ENCODE measurements around the gene ZDBF2. TPM values are rescaled to one million over a fixed set of nuclear protein-coding genes. Genes with fewer than 3 reads are reported as not detected.
"Not testable (repeated sequence)": the region's sequence is repeated elsewhere in the genome, so short reads cannot be mapped to it uniquely, and the experiment has no call there.

ZDBF2 gene
- 8.7 TPM for polyA plus RNA-seq (2013, experiment 1 of 2)
- polyA plus RNA-seq (2013, experiment 2 of 2), result 9.2 TPM

GRCh38 chr2:206274434-206275311 lies at the start of gene ZDBF2:
Gene ZDBF2, plus strand, starts transcription at chr2:206274663. Its CDS starts 7,187 bp downstream, at chr2:206281850.
- peak within 1 kb of the TSS; percentile 87 for H2BK120ac ChIP-seq (ENCODE audit: low read depth, low read length)
- peak within 1 kb of the TSS; percentile 37 for H2BK15ac ChIP-seq (ENCODE audit: low read length)
- H3K9me3 ChIP-seq (replicated peaks in 1 of 2; ENCODE audit: control insufficient read depth in 2 of 2, insufficient read depth in 1 of 2, low read depth in 1 of 2, low read length in 2 of 2), result no peaks in the 10 kb centered on the region
- H3K36me3 ChIP-seq (replicated peaks in 1 of 2; ENCODE audit: control insufficient read depth in 2 of 2, insufficient read depth in 2 of 2, low read length in 2 of 2), result no peaks in the 10 kb centered on the region
- H3K23ac ChIP-seq (ENCODE audit: low read depth, low read length, poor library complexity), result no peak within 1 kb of the TSS
- peak within 1 kb of the TSS; percentile 93 for H3K4me2 ChIP-seq (ENCODE audit: insufficient read depth, low read length, poor library complexity, severe bottlenecking)
- peak within 1 kb of the TSS; percentile 37 for H3K4ac ChIP-seq (ENCODE audit: low read length)
- H3K27ac ChIP-seq (replicated peaks; ENCODE audit: low read length), result peak within 1 kb of the TSS; percentile 87
- H2BK12ac ChIP-seq (ENCODE audit: low read length), result no peak within 1 kb of the TSS
- H3K27me3 ChIP-seq (ENCODE audit: control insufficient read depth in 3 of 3, insufficient read depth in 3 of 3, low read depth in 1 of 3, low read length in 3 of 3), result peaks cover 0 to 32% (median 5%) of the 10 kb centered on the region in 3 experiments
- WGBS, 2 donors (ENCODE audit: extremely low coverage in 2 of 2, insufficient read length in 2 of 2, insufficient replicate concordance in 1 of 2), result no CpG with 5 or more reads among the region's 104 CpGs
- peak within 1 kb of the TSS; percentile 98 for H3K9ac ChIP-seq (ENCODE audit: low read depth, low read length, poor library complexity)
- no peak within 1 kb of the TSS for H4K91ac ChIP-seq (ENCODE audit: low read depth, low read length, poor library complexity)
- H3K4me1 ChIP-seq (ENCODE audit: control insufficient read depth in 2 of 2, insufficient read depth in 1 of 2, low read depth in 1 of 2, low read length in 2 of 2), result peaks cover 0 to 4% of the 10 kb centered on the region in 2 donors
- H2AK5ac ChIP-seq (ENCODE audit: low read depth, low read length), result peak within 1 kb of the TSS; percentile 70
- peak within 1 kb of the TSS; percentile 68 to 95 for H3K4me3 ChIP-seq (ENCODE audit: low read length in 2 of 2)
- H4K8ac ChIP-seq (ENCODE audit: low read depth, low read length), result no peak within 1 kb of the TSS
- peak within 1 kb of the TSS; percentile 82 for H2BK5ac ChIP-seq (ENCODE audit: low read length)
- H2AFZ ChIP-seq (ENCODE audit: low read length), result peak within 1 kb of the TSS; percentile 98
- peaks cover 4% of the 10 kb centered on the region for H3K79me1 ChIP-seq (ENCODE audit: low read depth, low read length)
- DNase-seq (ENCODE audit: low spot score), result peak; percentile 79
- peak within 1 kb of the TSS; percentile 94 for H3K18ac ChIP-seq (ENCODE audit: low read length)
- H3K14ac ChIP-seq (ENCODE audit: low read length), result peak within 1 kb of the TSS; percentile 97

- no peaks in the 10 kb centered on the region for H3K36me3 ChIP-seq (replicated peaks in 1 of 2; ENCODE audit: control insufficient read depth in 2 of 2, insufficient read depth in 2 of 2, low read length in 2 of 2)
- WGBS, 2 donors (ENCODE audit: extremely low coverage in 2 of 2, insufficient read length in 2 of 2, insufficient replicate concordance in 1 of 2), result no CpG with 5 or more reads among the region's 5 CpGs
- no peak overlapping the region for H2BK5ac ChIP-seq (ENCODE audit: low read length)
- H3K9me3 ChIP-seq (replicated peaks in 1 of 2; ENCODE audit: control insufficient read depth in 2 of 2, insufficient read depth in 1 of 2, low read depth in 1 of 2, low read length in 2 of 2), result peaks cover 2 to 4% of the 10 kb centered on the region in 2 donors
- no peak overlapping the region for H2BK12ac ChIP-seq (ENCODE audit: low read length)
- H3K23ac ChIP-seq (ENCODE audit: low read depth, low read length, poor library complexity), result no peak overlapping the region
- no peak overlapping the region for H3K14ac ChIP-seq (ENCODE audit: low read length)
- no peak overlapping the region for H3K27ac ChIP-seq (replicated peaks; ENCODE audit: low read length)
- H3K79me1 ChIP-seq (ENCODE audit: low read depth, low read length), result no peaks in the 10 kb centered on the region
- no peak overlapping the region for H4K8ac ChIP-seq (ENCODE audit: low read depth, low read length)
- H4K91ac ChIP-seq (ENCODE audit: low read depth, low read length, poor library complexity), result no peak overlapping the region
- H3K4me3 ChIP-seq (ENCODE audit: low read length in 2 of 2), result no peak overlapping the region
- no peak overlapping the region for H2AFZ ChIP-seq (ENCODE audit: low read length)
- H3K27me3 ChIP-seq (ENCODE audit: control insufficient read depth in 3 of 3, insufficient read depth in 3 of 3, low read depth in 1 of 3, low read length in 3 of 3), result no peaks in the 10 kb centered on the region
- no peak overlapping the region for H3K9ac ChIP-seq (ENCODE audit: low read depth, low read length, poor library complexity)
- no peak overlapping the region for H2BK120ac ChIP-seq (ENCODE audit: low read depth, low read length)
- H3K4me1 ChIP-seq (ENCODE audit: control insufficient read depth in 2 of 2, insufficient read depth in 1 of 2, low read depth in 1 of 2, low read length in 2 of 2), result peaks cover 0 to 2% of the 10 kb centered on the region in 2 donors
- no peak overlapping the region for H3K18ac ChIP-seq (ENCODE audit: low read length)
- no peak overlapping the region for H3K4ac ChIP-seq (ENCODE audit: low read length)
- no peak for DNase-seq (ENCODE audit: low spot score)
- no peak overlapping the region for H2BK15ac ChIP-seq (ENCODE audit: low read length)
- H3K4me2 ChIP-seq (ENCODE audit: insufficient read depth, low read length, poor library complexity, severe bottlenecking), result no peak overlapping the region
- H2AK5ac ChIP-seq (ENCODE audit: low read depth, low read length), result no peak overlapping the region
These were observed 48.8 kb upstream of the ZDBF2 start for GRCh38 chr2:206225435-206226232.

DNA sequence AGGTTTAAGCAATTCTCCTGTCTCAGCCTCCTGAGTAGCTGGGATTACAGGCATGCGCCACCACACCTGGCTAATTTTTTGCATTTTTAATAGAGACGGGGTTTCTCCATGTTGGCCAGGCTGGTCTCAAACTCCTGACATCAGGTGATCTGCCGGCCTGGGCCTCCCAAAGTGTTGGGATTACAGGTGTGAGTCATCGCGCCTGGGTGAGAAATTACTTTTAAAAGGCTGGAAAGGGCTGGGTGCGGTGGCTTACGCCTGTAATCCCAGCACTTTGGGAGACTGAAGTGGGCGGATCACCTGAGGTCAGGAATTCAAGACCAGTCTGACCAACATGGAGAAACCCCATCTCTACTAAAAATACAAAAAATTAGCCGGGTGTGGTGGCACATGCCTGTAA lies 45.8 kb upstream of the ZDBF2 start:
- not testable (repeated sequence) for H2AK5ac ChIP-seq (ENCODE audit: low read depth, low read length); H3K79me1 ChIP-seq (ENCODE audit: low read depth, low read length); H3K36me3 ChIP-seq (replicated peaks in 1 of 2; ENCODE audit: control insufficient read depth in 2 of 2, insufficient read depth in 2 of 2, low read length in 2 of 2); H2AFZ ChIP-seq (ENCODE audit: low read length); H3K27ac ChIP-seq (replicated peaks; ENCODE audit: low read length); H3K9ac ChIP-seq (ENCODE audit: low read depth, low read length, poor library complexity); H3K4ac ChIP-seq (ENCODE audit: low read length); H2BK120ac ChIP-seq (ENCODE audit: low read depth, low read length); H3K4me3 ChIP-seq (ENCODE audit: low read length in 2 of 2); H2BK15ac ChIP-seq (ENCODE audit: low read length); H4K8ac ChIP-seq (ENCODE audit: low read depth, low read length); H3K9me3 ChIP-seq (replicated peaks in 1 of 2; ENCODE audit: control insufficient read depth in 2 of 2, insufficient read depth in 1 of 2, low read depth in 1 of 2, low read length in 2 of 2); H2BK12ac ChIP-seq (ENCODE audit: low read length); H3K4me2 ChIP-seq (ENCODE audit: insufficient read depth, low read length, poor library complexity, severe bottlenecking); H2BK5ac ChIP-seq (ENCODE audit: low read length); H4K91ac ChIP-seq (ENCODE audit: low read depth, low read length, poor library complexity); H3K23ac ChIP-seq (ENCODE audit: low read depth, low read length, poor library complexity); H3K18ac ChIP-seq (ENCODE audit: low read length); H3K27me3 ChIP-seq (ENCODE audit: control insufficient read depth in 3 of 3, insufficient read depth in 3 of 3, low read depth in 1 of 3, low read length in 3 of 3); DNase-seq (ENCODE audit: low spot score); H3K14ac ChIP-seq (ENCODE audit: low read length)
- H3K4me1 ChIP-seq (ENCODE audit: control insufficient read depth in 2 of 2, insufficient read depth in 1 of 2, low read depth in 1 of 2, low read length in 2 of 2), result peaks cover 4 to 12% of the 10 kb centered on the region in 2 donors
- WGBS, 2 donors (ENCODE audit: extremely low coverage in 2 of 2, insufficient read length in 2 of 2, insufficient replicate concordance in 1 of 2), result no CpG with 5 or more reads among the region's 9 CpGs

GRCh38 chr2:206229642-206230041 lies 44.8 kb upstream of the ZDBF2 start:
- Histone ChIP-seq H2BK12ac (ENCODE audit: low read length) (no peak overlapping the region), H2AFZ (ENCODE audit: low read length) (no peak overlapping the region), H3K27ac (replicated peaks; ENCODE audit: low read length) (peak overlapping the region; percentile 58), H3K4me2 (ENCODE audit: insufficient read depth, low read length, poor library complexity, severe bottlenecking) (no peak overlapping the region), H3K27me3 (ENCODE audit: control insufficient read depth in 3 of 3, insufficient read depth in 3 of 3, low read depth in 1 of 3, low read length in 3 of 3) (no peaks in the 10 kb centered on the region), H3K4ac (ENCODE audit: low read length) (no peak overlapping the region), H2BK120ac (ENCODE audit: low read depth, low read length) (no peak overlapping the region), H3K79me1 (ENCODE audit: low read depth, low read length) (no peaks in the 10 kb centered on the region), H3K9me3 (replicated peaks in 1 of 2; ENCODE audit: control insufficient read depth in 2 of 2, insufficient read depth in 1 of 2, low read depth in 1 of 2, low read length in 2 of 2) (no peaks in the 10 kb centered on the region), H2AK5ac (ENCODE audit: low read depth, low read length) (no peak overlapping the region), H3K9ac (ENCODE audit: low read depth, low read length, poor library complexity) (no peak overlapping the region), H3K23ac (ENCODE audit: low read depth, low read length, poor library complexity) (no peak overlapping the region), H2BK15ac (ENCODE audit: low read length) (no peak overlapping the region), H3K4me3 (ENCODE audit: low read length in 2 of 2) (no peak overlapping the region), H3K4me1 (ENCODE audit: control insufficient read depth in 2 of 2, insufficient read depth in 1 of 2, low read depth in 1 of 2, low read length in 2 of 2) (peaks cover 4 to 12% of the 10 kb centered on the region in 2 donors), H3K36me3 (replicated peaks in 1 of 2; ENCODE audit: control insufficient read depth in 2 of 2, insufficient read depth in 2 of 2, low read length in 2 of 2) (no peaks in the 10 kb centered on the region), H3K18ac (ENCODE audit: low read length) (no peak overlapping the region), H3K14ac (ENCODE audit: low read length) (no peak overlapping the region), H4K91ac (ENCODE audit: low read depth, low read length, poor library complexity) (no peak overlapping the region), H4K8ac (ENCODE audit: low read depth, low read length) (no peak overlapping the region), H2BK5ac (ENCODE audit: low read length) (no peak overlapping the region)
- no peak for DNase-seq (ENCODE audit: low spot score)

Measured in neuronal stem cell (in vitro differentiated cells).